Liver (tissue), 9 donors: ENCODE data around the gene PRDM5. TPM values are rescaled to one million over a fixed set of nuclear protein-coding genes. Genes with fewer than 3 reads are reported as not detected.

Experiments used
- DNase-seq: peaks from one replicate; pipeline ENCODE4 v3.0.0-alpha.2; 2017; ENCODE audit warnings: low spot score
- H3K27ac ChIP-seq, 2 donors: one replicate each; pipeline ENCODE4 v1.7.0; 2013; ENCODE audit warnings: inconsistent platforms in 2 of 2, low read length in 2 of 2, control low read depth in 1 of 2, low read depth in 1 of 2, mild to moderate bottlenecking in 1 of 2
- H3K27me3 ChIP-seq, 4 donors: one replicate each; pipeline versions ENCODE4 v1.6.1 to v1.7.0; 2013; ENCODE audit warnings: low read length in 3 of 4, inconsistent platforms in 1 of 4, mild to moderate bottlenecking in 1 of 4, moderate library complexity in 1 of 4; ENCODE audit not compliant: control insufficient read depth in 4 of 4, insufficient read depth in 4 of 4
- H3K36me3 ChIP-seq, 4 donors: one replicate each; pipeline versions ENCODE4 v1.6.1 to v1.7.0; 2013; ENCODE audit warnings: low read length in 3 of 4, mild to moderate bottlenecking in 3 of 4, low read depth in 1 of 4, moderate library complexity in 1 of 4; ENCODE audit not compliant: control insufficient read depth in 4 of 4, insufficient read depth in 3 of 4
- H3K4me1 ChIP-seq, 4 donors: one replicate each; pipeline versions ENCODE4 v1.6.1 to v1.7.0; 2013; ENCODE audit warnings: low read length in 3 of 4, mild to moderate bottlenecking in 3 of 4, moderate library complexity in 1 of 4; ENCODE audit not compliant: control insufficient read depth in 4 of 4, insufficient read depth in 4 of 4
- H3K4me3 ChIP-seq, 3 donors: one replicate each; pipeline versions ENCODE4 v1.6.1 to v1.7.0; 2013; ENCODE audit warnings: low read length in 3 of 3, control low read depth in 1 of 3, low read depth in 1 of 3, mild to moderate bottlenecking in 1 of 3
- H3K9ac ChIP-seq, 2 donors: one replicate each; pipeline ENCODE4 v1.7.0; 2013; ENCODE audit warnings: low read length in 2 of 2, mild to moderate bottlenecking in 2 of 2, moderate library complexity in 2 of 2, control low read depth in 1 of 2, low read depth in 1 of 2
- H3K9me3 ChIP-seq, 4 donors: one replicate each; pipeline versions ENCODE4 v1.6.1 to v1.7.0; 2013; ENCODE audit warnings: low read length in 3 of 4; ENCODE audit not compliant: control insufficient read depth in 4 of 4
- EGR1 ChIP-seq, 2 donors: IDR thresholded peaks; 2 replicates each; pipeline ENCODE4 v1.6.1; 2016 to 2018; ENCODE audit warnings: antibody characterized with exemption in 2 of 2, low read depth in 2 of 2
- FOXA1 ChIP-seq: IDR thresholded peaks from 2 replicates; pipeline ENCODE4 v1.6.1; 2016; ENCODE audit warnings: antibody characterized with exemption
- FOXA2 ChIP-seq: IDR thresholded peaks from 2 replicates; pipeline ENCODE4 v1.6.1; 2016; ENCODE audit warnings: antibody characterized with exemption
- GABPA ChIP-seq, 2 donors: IDR thresholded peaks in 1 of 2; conservative IDR thresholded peaks in 1 of 2; 2 replicates each; pipeline ENCODE4 v1.6.1; 2016; ENCODE audit warnings: antibody characterized with exemption in 2 of 2, mild to moderate bottlenecking in 1 of 2, moderate library complexity in 1 of 2
- HNF4G ChIP-seq: IDR thresholded peaks from 2 replicates; pipeline ENCODE4 v1.6.1; 2016; ENCODE audit warnings: antibody characterized with exemption
- JUND ChIP-seq, 2 donors: IDR thresholded peaks; 2 replicates each; pipeline ENCODE4 v1.6.1; 2016; ENCODE audit warnings: antibody characterized with exemption in 2 of 2
- NR2F2 ChIP-seq: IDR thresholded peaks from 2 replicates; pipeline ENCODE4 v1.6.1; 2016; ENCODE audit warnings: antibody characterized with exemption
- RAD21 ChIP-seq, 2 donors: IDR thresholded peaks; 2 replicates each; pipeline ENCODE4 v1.6.1; 2016; ENCODE audit warnings: antibody characterized with exemption in 2 of 2, mild to moderate bottlenecking in 2 of 2
- RXRA ChIP-seq, 2 donors: IDR thresholded peaks; 2 replicates each; pipeline ENCODE4 v1.6.1; 2017 to 2018; ENCODE audit warnings: antibody characterized with exemption in 2 of 2, mild to moderate bottlenecking in 1 of 2
- SP1 ChIP-seq: IDR thresholded peaks from 2 replicates; pipeline ENCODE4 v1.6.1; 2018; ENCODE audit warnings: antibody characterized with exemption, mild to moderate bottlenecking
- TAF1 ChIP-seq: conservative IDR thresholded peaks from 2 replicates; pipeline ENCODE4 v1.6.1; 2016; ENCODE audit warnings: antibody characterized with exemption, mild to moderate bottlenecking
- YY1 ChIP-seq: IDR thresholded peaks from 2 replicates; pipeline ENCODE4 v1.6.1; 2016; ENCODE audit warnings: antibody characterized with exemption, mild to moderate bottlenecking
- WGBS: extraction: QIAGEN DNeasy Blood & Tissue Kit; methylation state at CpG from one replicate; pipeline ENCODE4 v1.1.7; 2013; 5-methylcytosine and 5-hydroxymethylcytosine counted together
- polyA plus RNA-seq, 2 donors: library from polyadenylated mRNA; stranded (reverse) in 1 of 2; unstranded in 1 of 2; fragments of 200-250 nt in 1 of 2; fragments of >200 nt in 1 of 2; fragmentation: Nextera tagmentation in 1 of 2; extraction: Ambion mirVana in 1 of 2; gene quantifications; one replicate each; pipeline versions ENCODE4 v1.2.1 to v1.2.3, GENCODE V29; 2013 to 2015
- total RNA-seq, 2 donors: library from RNA; depleted of rRNA; stranded (reverse); fragments of >200 nt; gene quantifications; one replicate each; pipeline ENCODE4 v1.2.3, GENCODE V29; 2014
- TF ChIP-seq, protein P1 (sequence below): IDR thresholded peaks from 2 replicates; pipeline ENCODE4 v1.6.1; 2016; ENCODE audit warnings: antibody characterized with exemption
- TF ChIP-seq, protein P2 (sequence below): IDR thresholded peaks from 2 replicates; pipeline ENCODE4 v1.6.1; 2016; ENCODE audit warnings: antibody characterized with exemption
- TF ChIP-seq, protein P3 (sequence below): fragments of 150-350 bp; IDR thresholded peaks from 2 replicates; pipeline ENCODE4 v1.5.1; 2017; ENCODE audit warnings: improper control_type of control experiment, low read depth, low read length; ENCODE audit not compliant: missing input control
- TF ChIP-seq, protein P4 (sequence below): IDR thresholded peaks from 2 replicates; pipeline ENCODE4 v1.6.1; 2016; ENCODE audit warnings: antibody characterized with exemption, mild to moderate bottlenecking
- donor health status: healthy.
- donor health status: healthy.
- donor health status: healthy.
- donor health status: healthy.
- donor health status: healthy.

The PRDM5 gene
- total and polyA plus RNA-seq, 4 donors = 0.17 to 4.0 (median 1.1) TPM

DNA sequence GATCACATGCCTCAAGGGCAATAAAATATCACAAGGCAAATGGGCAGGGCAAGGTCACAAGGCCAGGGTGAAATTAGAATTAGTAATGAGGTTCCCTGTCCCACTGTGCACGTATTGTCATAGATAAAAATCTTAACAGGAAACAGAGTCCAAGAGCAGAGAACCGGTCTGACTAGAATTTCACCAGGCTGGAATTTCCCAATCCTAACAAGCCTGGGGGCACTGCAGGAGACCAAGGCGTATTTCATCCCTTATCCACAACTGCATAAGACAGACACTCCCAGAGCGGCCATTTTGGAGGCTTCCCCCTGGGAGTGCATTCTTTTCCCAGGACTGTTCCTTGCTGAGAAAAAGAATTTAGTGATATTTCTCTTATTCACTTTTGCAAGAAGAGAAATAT lies 25.9 kb upstream of the PRDM5 start:
- no peak overlapping the region for H3K4me3 ChIP-seq
- H3K9ac ChIP-seq = no peak overlapping the region
- no peaks in the 10 kb centered on the region for H3K27me3 ChIP-seq
- WGBS = 69% methylated on average over 4 of the region's 4 CpGs
- H3K27ac ChIP-seq = no peak overlapping the region
- H3K9me3 ChIP-seq = peaks cover 0 to 4% (median under 1%) of the 10 kb centered on the region in 4 donors
- TF ChIP-seq RAD21 (IDR thresholded peaks at IDR 0.05) (no peak), SP1 (no peak)
- H3K4me1 ChIP-seq = no peaks in the 10 kb centered on the region
- H3K36me3 ChIP-seq = no peaks in the 10 kb centered on the region
- no peak for DNase-seq

DNA sequence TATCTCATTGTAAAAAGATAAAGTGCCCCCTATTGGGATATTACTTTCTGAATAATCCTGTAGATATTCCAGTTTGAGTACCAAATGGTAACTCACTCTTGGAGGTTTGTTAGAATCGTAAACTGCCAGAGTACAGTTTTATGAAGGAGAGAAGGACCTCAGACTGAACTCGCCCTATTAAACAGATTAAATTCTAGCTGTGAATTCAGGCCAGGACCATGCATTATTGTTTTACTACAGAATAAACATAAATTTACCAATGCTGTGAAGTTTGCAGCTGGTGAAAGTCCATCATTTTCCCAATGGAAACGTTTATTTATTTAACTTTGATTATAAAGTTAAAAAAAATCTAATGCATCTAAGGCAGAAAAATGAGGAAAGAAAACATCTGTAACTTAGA lies 20.2 kb upstream of the PRDM5 start:
- TF ChIP-seq TAF1 (no peak), NR2F2 (no peak), GABPA (IDR thresholded peaks at IDR 0.05 in 1 of 2, conservative IDR thresholded peaks at IDR 0.05 in 1 of 2) (no peak), RAD21 (IDR thresholded peaks at IDR 0.05) (no peak), EGR1 (IDR thresholded peaks at IDR 0.05; ENCODE audit: low read depth in 2 of 2) (no peak), JUND (IDR thresholded peaks at IDR 0.05) (no peak), HNF4G (no peak), FOXA2 (no peak)
- TF ChIP-seq, protein P1, sequence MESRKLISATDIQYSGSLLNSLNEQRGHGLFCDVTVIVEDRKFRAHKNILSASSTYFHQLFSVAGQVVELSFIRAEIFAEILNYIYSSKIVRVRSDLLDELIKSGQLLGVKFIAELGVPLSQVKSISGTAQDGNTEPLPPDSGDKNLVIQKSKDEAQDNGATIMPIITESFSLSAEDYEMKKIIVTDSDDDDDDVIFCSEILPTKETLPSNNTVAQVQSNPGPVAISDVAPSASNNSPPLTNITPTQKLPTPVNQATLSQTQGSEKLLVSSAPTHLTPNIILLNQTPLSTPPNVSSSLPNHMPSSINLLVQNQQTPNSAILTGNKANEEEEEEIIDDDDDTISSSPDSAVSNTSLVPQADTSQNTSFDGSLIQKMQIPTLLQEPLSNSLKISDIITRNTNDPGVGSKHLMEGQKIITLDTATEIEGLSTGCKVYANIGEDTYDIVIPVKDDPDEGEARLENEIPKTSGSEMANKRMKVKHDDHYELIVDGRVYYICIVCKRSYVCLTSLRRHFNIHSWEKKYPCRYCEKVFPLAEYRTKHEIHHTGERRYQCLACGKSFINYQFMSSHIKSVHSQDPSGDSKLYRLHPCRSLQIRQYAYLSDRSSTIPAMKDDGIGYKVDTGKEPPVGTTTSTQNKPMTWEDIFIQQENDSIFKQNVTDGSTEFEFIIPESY = no peak
- TF ChIP-seq, protein P2, sequence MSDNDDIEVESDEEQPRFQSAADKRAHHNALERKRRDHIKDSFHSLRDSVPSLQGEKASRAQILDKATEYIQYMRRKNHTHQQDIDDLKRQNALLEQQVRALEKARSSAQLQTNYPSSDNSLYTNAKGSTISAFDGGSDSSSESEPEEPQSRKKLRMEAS = no peak
- TF ChIP-seq, protein P3, sequence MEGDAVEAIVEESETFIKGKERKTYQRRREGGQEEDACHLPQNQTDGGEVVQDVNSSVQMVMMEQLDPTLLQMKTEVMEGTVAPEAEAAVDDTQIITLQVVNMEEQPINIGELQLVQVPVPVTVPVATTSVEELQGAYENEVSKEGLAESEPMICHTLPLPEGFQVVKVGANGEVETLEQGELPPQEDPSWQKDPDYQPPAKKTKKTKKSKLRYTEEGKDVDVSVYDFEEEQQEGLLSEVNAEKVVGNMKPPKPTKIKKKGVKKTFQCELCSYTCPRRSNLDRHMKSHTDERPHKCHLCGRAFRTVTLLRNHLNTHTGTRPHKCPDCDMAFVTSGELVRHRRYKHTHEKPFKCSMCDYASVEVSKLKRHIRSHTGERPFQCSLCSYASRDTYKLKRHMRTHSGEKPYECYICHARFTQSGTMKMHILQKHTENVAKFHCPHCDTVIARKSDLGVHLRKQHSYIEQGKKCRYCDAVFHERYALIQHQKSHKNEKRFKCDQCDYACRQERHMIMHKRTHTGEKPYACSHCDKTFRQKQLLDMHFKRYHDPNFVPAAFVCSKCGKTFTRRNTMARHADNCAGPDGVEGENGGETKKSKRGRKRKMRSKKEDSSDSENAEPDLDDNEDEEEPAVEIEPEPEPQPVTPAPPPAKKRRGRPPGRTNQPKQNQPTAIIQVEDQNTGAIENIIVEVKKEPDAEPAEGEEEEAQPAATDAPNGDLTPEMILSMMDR = no peak
- Histone ChIP-seq H3K27me3 (no peaks in the 10 kb centered on the region), H3K27ac (no peak overlapping the region), H3K4me3 (no peak overlapping the region), H3K9me3 (no peaks in the 10 kb centered on the region), H3K4me1 (no peaks in the 10 kb centered on the region), H3K9ac (no peak overlapping the region), H3K36me3 (no peaks in the 10 kb centered on the region)
- DNase-seq = no peak
- 61% methylated on average over 3 of the region's 3 CpGs for WGBS

DNA sequence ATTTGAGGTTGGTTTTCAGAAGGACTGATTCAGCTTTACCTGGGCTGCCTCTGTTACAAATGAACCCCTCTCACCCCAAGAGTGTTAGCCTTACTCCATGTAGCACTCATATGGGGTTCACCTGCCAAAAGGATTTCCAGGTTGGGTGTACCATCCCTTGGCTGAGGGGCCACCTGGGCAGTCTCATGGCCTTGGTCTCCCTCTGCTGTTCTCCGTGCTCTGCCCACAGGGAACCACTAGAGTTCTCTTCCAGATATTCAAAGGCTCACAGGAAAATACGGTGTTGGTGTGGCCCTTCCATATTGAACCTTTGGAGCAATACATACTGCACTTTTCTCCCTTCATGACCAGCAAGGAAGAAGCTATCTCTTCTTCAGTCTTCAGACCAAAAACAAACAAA lies 18.0 kb upstream of the PRDM5 start:
- Histone ChIP-seq H3K36me3 (no peaks in the 10 kb centered on the region), H3K4me1 (no peaks in the 10 kb centered on the region), H3K27me3 (no peaks in the 10 kb centered on the region), H3K9ac (no peak overlapping the region), H3K27ac (no peak overlapping the region), H3K4me3 (no peak overlapping the region), H3K9me3 (peaks cover 0 to 4% (median 0%) of the 10 kb centered on the region in 4 donors)
- WGBS = 89% methylated on average over 2 of the region's 2 CpGs
- no peak for DNase-seq
- TF ChIP-seq SP1 = no peak
- no peak for TF ChIP-seq JUND (IDR thresholded peaks at IDR 0.05)
- TF ChIP-seq HNF4G = no peak
- no peak for TF ChIP-seq NR2F2
- no peak for TF ChIP-seq EGR1 (IDR thresholded peaks at IDR 0.05; ENCODE audit: low read depth in 2 of 2)
- TF ChIP-seq, protein P3 = no peak
- no peak for TF ChIP-seq YY1
- TF ChIP-seq FOXA1 = no peak
- TF ChIP-seq, protein P2 = no peak
- no peak for TF ChIP-seq RAD21 (IDR thresholded peaks at IDR 0.05)
- TF ChIP-seq, protein P4, sequence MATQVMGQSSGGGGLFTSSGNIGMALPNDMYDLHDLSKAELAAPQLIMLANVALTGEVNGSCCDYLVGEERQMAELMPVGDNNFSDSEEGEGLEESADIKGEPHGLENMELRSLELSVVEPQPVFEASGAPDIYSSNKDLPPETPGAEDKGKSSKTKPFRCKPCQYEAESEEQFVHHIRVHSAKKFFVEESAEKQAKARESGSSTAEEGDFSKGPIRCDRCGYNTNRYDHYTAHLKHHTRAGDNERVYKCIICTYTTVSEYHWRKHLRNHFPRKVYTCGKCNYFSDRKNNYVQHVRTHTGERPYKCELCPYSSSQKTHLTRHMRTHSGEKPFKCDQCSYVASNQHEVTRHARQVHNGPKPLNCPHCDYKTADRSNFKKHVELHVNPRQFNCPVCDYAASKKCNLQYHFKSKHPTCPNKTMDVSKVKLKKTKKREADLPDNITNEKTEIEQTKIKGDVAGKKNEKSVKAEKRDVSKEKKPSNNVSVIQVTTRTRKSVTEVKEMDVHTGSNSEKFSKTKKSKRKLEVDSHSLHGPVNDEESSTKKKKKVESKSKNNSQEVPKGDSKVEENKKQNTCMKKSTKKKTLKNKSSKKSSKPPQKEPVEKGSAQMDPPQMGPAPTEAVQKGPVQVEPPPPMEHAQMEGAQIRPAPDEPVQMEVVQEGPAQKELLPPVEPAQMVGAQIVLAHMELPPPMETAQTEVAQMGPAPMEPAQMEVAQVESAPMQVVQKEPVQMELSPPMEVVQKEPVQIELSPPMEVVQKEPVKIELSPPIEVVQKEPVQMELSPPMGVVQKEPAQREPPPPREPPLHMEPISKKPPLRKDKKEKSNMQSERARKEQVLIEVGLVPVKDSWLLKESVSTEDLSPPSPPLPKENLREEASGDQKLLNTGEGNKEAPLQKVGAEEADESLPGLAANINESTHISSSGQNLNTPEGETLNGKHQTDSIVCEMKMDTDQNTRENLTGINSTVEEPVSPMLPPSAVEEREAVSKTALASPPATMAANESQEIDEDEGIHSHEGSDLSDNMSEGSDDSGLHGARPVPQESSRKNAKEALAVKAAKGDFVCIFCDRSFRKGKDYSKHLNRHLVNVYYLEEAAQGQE = no peak
- no peak for TF ChIP-seq RXRA (IDR thresholded peaks at IDR 0.05)
- no peak for TF ChIP-seq GABPA (IDR thresholded peaks at IDR 0.05 in 1 of 2, conservative IDR thresholded peaks at IDR 0.05 in 1 of 2)
